CD4-positive, alpha-beta T cell (primary cell): ENCODE data around the gene ATP1A4. TPM values are rescaled to one million over a fixed set of nuclear protein-coding genes. Genes with fewer than 3 reads are reported as not detected.

Experiments
- ATAC-seq: fragments of 200-7000 bp; cut with Tn5 transposase; one replicate; pipeline ENCODE4 v1.10.0; 2022; ENCODE audit warnings: mild to moderate bottlenecking; ENCODE audit not compliant: poor library complexity
- CTCF ChIA-PET: fragments of 350-600 bp; sonication (Branson Sonifier 250); formaldehyde crosslinking; loops from one replicate; lab custom pipeline; 2021; ENCODE audit warnings: antibody characterized with exemption, inconsistent platforms; lab: Charles Lee
- POLR2A ChIA-PET: fragments of 350-600 bp; sonication (Branson Sonifier 250); formaldehyde crosslinking; loops from one replicate; lab custom pipeline; 2021; ENCODE audit warnings: antibody characterized with exemption, inconsistent platforms; lab: Charles Lee
- DNase-seq, 14 experiments: peaks; one replicate each; pipeline ENCODE4 v3.0.0-alpha.2; 2013 to 2020; ENCODE audit warnings: mixed read lengths in 2 of 14
- H3K27ac ChIP-seq, 2 donors: one replicate each; pipeline versions ENCODE4 v1.5.1 to v1.7.0; 2013; ENCODE audit warnings: low read length in 2 of 2, low read depth in 1 of 2, mild to moderate bottlenecking in 1 of 2
- H3K27me3 ChIP-seq, 2 experiments: 1 replicate in 1 of 2; 2 replicates in 1 of 2; pipeline versions ENCODE4 v1.6.1 to v1.7.0; 2013; ENCODE audit warnings: low read length in 2 of 2, control low read depth in 1 of 2, mild to moderate bottlenecking in 1 of 2, moderate library complexity in 1 of 2; ENCODE audit not compliant: insufficient read depth in 2 of 2, control insufficient read depth in 1 of 2
- H3K36me3 ChIP-seq: one replicate; pipeline ENCODE4 v1.6.1; 2013; ENCODE audit warnings: low read length, control low read depth; ENCODE audit not compliant: insufficient read depth
- H3K4me1 ChIP-seq: one replicate; pipeline ENCODE4 v1.6.1; 2013; ENCODE audit warnings: low read length, control low read depth; ENCODE audit not compliant: insufficient read depth
- H3K4me3 ChIP-seq: one replicate; pipeline ENCODE4 v1.5.1; 2013; ENCODE audit warnings: mild to moderate bottlenecking, low read length, moderate library complexity
- H3K9me3 ChIP-seq, 2 experiments: 1 replicate in 1 of 2; 2 replicates in 1 of 2; pipeline versions ENCODE4 v1.6.1 to v1.7.0; 2013; ENCODE audit warnings: low read length in 2 of 2, mild to moderate bottlenecking in 2 of 2, control low read depth in 1 of 2, moderate library complexity in 1 of 2; ENCODE audit not compliant: control insufficient read depth in 1 of 2, insufficient read depth in 1 of 2
- H3K27ac Mint-ChIP-seq: one replicate; pipeline ENCODE4 v1.8.0; 2020; ENCODE audit warnings: mixed read lengths
- H3K27me3 Mint-ChIP-seq: one replicate; pipeline ENCODE4 v1.8.0; 2021; ENCODE audit warnings: mixed read lengths
- H3K36me3 Mint-ChIP-seq: one replicate; pipeline ENCODE4 v1.8.0; 2021; ENCODE audit warnings: low read depth, mixed read lengths
- H3K4me1 Mint-ChIP-seq: one replicate; pipeline ENCODE4 v1.8.0; 2021; ENCODE audit warnings: low read depth, mixed read lengths
- H3K4me3 Mint-ChIP-seq: one replicate; pipeline ENCODE4 v1.8.0; 2020; ENCODE audit warnings: mild to moderate bottlenecking, mixed read lengths
- H3K9me3 Mint-ChIP-seq: one replicate; pipeline ENCODE4 v1.8.0; 2020; ENCODE audit warnings: mixed read lengths
- CTCF ChIP-seq: fragments of 200-600 bp; IDR thresholded peaks from one replicate; pipeline ENCODE4 v1.8.0; 2022; ENCODE audit warnings: antibody characterized with exemption, mild to moderate bottlenecking
- intact Hi-C, 2 experiments: fragments of 100-400 bp; cut with DNase I in 1 of 2; cut with micrococcal nuclease in 1 of 2; formaldehyde crosslinking; loops; one replicate each; pipeline versions ENCODE4 v1.15.1 to v1.9.0; 2023 to 2025; cut with DNase I, micrococcal nuclease
- total RNA-seq, 174 experiments: library from RNA in 2 of 174; stranded (reverse) in 2 of 174; gene quantifications; one replicate each; pipeline ENCODE4 v1.2.3 and lab custom pipeline; 2021 to 2026

Gene ATP1A4
- total RNA-seq, 2 experiments from 2014 or later = 0.22 TPM; not detected in 1

- no peak for TF ChIP-seq CTCF
- Mint-ChIP-seq H3K4me1 (no peaks in the 10 kb centered on the region), H3K4me3 (no peak overlapping the region), H3K36me3 (no peaks in the 10 kb centered on the region), H3K9me3 (no peaks in the 10 kb centered on the region), H3K27me3 (peaks cover 31% of the 10 kb centered on the region), H3K27ac (no peak overlapping the region)
- DNase-seq (no peak), ATAC-seq (no peak)
- no peak overlapping the region for H3K4me3 ChIP-seq
- H3K36me3 ChIP-seq = no peaks in the 10 kb centered on the region
- POLR2A ChIA-PET = no interaction called here
- H3K9me3 ChIP-seq = no peaks in the 10 kb centered on the region
- H3K27ac ChIP-seq = no peak overlapping the region
- peaks cover 0 to 9% of the 10 kb centered on the region in 2 experiments for H3K27me3 ChIP-seq
- intact Hi-C loops = no loop called here
- H3K4me1 ChIP-seq = no peaks in the 10 kb centered on the region
- CTCF ChIA-PET = no interaction called here
Observed at GRCh38 chr1:160137216-160137862, 14.1 kb upstream of the ATP1A4 start.

- H3K27ac Mint-ChIP-seq = no peak overlapping the region
- Histone ChIP-seq H3K27ac (no peak overlapping the region), H3K4me1 (no peaks in the 10 kb centered on the region), H3K27me3 (peaks cover 0 to 10% of the 10 kb centered on the region in 2 experiments), H3K4me3 (no peak overlapping the region), H3K9me3 (no peaks in the 10 kb centered on the region), H3K36me3 (no peaks in the 10 kb centered on the region)
- ChIA-PET POLR2A (no interaction called here), CTCF (no interaction called here)
- no peak for DNase-seq
- no peak for ATAC-seq
- no peaks in the 10 kb centered on the region for H3K36me3 Mint-ChIP-seq
- H3K9me3 Mint-ChIP-seq = no peaks in the 10 kb centered on the region
- no peak overlapping the region for H3K4me3 Mint-ChIP-seq
- TF ChIP-seq CTCF = no peak
- peaks cover 29% of the 10 kb centered on the region for H3K27me3 Mint-ChIP-seq
- intact Hi-C loops = no loop called here
- H3K4me1 Mint-ChIP-seq = no peaks in the 10 kb centered on the region
Observed at GRCh38 chr1:160139840-160140239, 11.6 kb upstream of the ATP1A4 start.

GRCh38 chr1:160143695-160144094 lies 7.7 kb upstream of the ATP1A4 start:
- no peak overlapping the region for H3K4me3 Mint-ChIP-seq
- ATAC-seq = no peak

More at GRCh38 chr1:160143695-160144094, 7.7 kb upstream of the ATP1A4 start:
- Histone ChIP-seq H3K27me3 (peaks cover 0 to 10% of the 10 kb centered on the region in 2 experiments), H3K36me3 (no peaks in the 10 kb centered on the region), H3K4me1 (no peaks in the 10 kb centered on the region), H3K27ac (no peak overlapping the region), H3K4me3 (no peak overlapping the region), H3K9me3 (no peaks in the 10 kb centered on the region)
- TF ChIP-seq CTCF = no peak
- ChIA-PET POLR2A (no interaction called here), CTCF (no interaction called here)
- intact Hi-C loops = no loop called here
- DNase-seq = peak in 2 of 14 experiments; percentile 5 to 11
- Mint-ChIP-seq H3K9me3 (no peaks in the 10 kb centered on the region), H3K36me3 (no peaks in the 10 kb centered on the region), H3K27ac (no peak overlapping the region), H3K4me1 (no peaks in the 10 kb centered on the region), H3K27me3 (peaks cover 29% of the 10 kb centered on the region)
